ENCODE measurements around the gene CYTL1. TPM values are rescaled to one million over a fixed set of nuclear protein-coding genes. Genes with fewer than 3 reads are reported as not detected.
"Not testable (repeated sequence)": the region's sequence is repeated elsewhere in the genome, so short reads cannot be mapped to it uniquely, and the experiment has no call there.

The CYTL1 gene, protein sequence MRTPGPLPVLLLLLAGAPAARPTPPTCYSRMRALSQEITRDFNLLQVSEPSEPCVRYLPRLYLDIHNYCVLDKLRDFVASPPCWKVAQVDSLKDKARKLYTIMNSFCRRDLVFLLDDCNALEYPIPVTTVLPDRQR
- total RNA-seq: not detected

DNA sequence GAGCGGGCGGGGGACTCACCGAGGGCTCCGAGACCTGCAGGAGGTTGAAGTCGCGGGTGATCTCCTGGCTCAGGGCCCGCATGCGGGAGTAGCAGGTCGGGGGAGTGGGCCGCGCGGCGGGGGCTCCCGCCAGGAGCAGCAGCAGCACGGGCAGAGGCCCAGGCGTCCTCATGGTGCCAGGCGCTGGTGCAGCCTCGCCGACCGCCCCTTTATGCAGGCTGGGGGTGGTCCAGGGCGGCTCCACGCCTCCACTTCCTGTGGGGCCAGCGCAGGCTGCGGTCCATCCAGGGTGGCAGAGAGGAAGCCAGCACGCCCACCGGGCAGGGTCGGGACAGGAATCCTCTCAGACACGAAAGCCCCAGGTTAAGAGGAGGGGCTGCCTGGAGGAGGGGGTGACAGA lies at the start of gene CYTL1:
Gene CYTL1, minus strand, starts transcription at position 185 of the 400 bp plus-strand sequence. Its CDS starts 13 bp downstream, at position 172.
- Mint-ChIP-seq H3K9me3 (no peaks in the 10 kb centered on the region), H3K4me3 (no peak within 1 kb of the TSS), H3K27ac (peak within 1 kb of the TSS; percentile 64), H3K36me3 (no peaks in the 10 kb centered on the region), H3K4me1 (peaks cover 1% of the 10 kb centered on the region), H3K27me3 (peaks cover 24% of the 10 kb centered on the region)
- DNase-seq: peak; percentile 9

DNA sequence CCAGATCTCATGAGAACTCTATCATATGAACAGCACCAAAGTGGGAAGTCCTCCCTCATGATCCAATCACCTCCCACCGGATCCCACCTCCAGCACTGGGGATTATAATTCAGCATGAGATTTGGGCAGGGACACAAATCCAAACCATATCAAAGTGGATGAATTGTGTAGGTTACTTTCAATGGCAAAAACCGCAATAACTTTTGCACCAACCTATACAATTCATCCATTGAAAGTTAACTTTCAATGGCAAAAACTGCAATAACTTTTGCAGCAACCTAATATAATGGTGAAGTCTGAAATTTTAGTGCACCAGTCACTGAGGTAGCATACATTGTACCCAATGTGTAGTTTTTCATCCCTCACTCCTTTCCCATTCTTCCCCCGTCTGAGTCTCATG lies 48.6 kb upstream of the CYTL1 start:
- no peaks in the 10 kb centered on the region for H3K4me1 Mint-ChIP-seq
- no peak overlapping the region for H3K27ac Mint-ChIP-seq
- peaks cover 6% of the 10 kb centered on the region for H3K9me3 Mint-ChIP-seq
- no peak overlapping the region for H3K4me3 Mint-ChIP-seq
- DNase-seq: no peak
- no peaks in the 10 kb centered on the region for H3K36me3 Mint-ChIP-seq
- H3K27me3 Mint-ChIP-seq: no peaks in the 10 kb centered on the region

DNA sequence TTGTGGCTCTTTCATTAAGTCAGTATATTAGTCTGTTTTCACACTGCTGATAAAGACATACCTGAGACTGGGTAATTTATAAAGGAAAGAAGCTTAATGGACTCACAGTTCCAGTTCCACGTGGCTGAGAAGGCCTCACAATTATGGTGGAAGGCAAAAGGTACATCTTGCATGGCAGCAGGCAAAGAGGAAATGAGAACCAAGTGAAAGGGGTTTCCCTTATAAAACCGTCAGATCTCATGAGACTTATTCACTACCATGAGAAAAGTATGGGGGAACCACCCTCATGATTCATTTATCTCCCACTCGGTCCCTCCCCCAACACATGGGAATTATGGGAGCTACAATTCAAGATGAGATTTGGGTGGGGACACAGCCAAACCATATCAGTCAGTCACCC lies 47.7 kb upstream of the CYTL1 start:
- H3K27ac Mint-ChIP-seq, H3K27me3 Mint-ChIP-seq, H3K9me3 Mint-ChIP-seq, H3K4me1 Mint-ChIP-seq, H3K36me3 Mint-ChIP-seq, H3K4me3 Mint-ChIP-seq, DNase-seq: not testable (repeated sequence)

DNA sequence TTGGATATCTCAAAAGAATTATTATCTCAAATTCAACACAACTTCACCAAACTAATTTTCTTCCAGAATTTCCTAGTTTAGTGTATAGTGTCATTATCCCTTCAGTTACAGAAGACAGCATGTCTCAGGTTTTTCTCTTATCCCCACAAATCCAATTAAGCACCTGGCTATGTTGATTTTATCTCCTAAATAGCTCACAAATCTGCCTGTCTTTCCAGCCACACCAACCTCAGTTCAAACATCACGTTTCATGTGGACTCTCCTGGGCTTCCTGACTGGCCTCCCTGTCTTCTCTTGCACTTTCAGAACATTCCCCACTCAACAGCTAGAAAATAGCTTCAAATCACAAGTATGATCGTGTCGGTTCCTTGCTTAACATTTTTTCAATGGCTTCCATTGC lies 46.8 kb upstream of the CYTL1 start:
- Mint-ChIP-seq H3K9me3 (peaks cover 6% of the 10 kb centered on the region), H3K27ac (no peak overlapping the region), H3K4me1 (no peaks in the 10 kb centered on the region), H3K4me3 (no peak overlapping the region), H3K36me3 (no peaks in the 10 kb centered on the region), H3K27me3 (no peaks in the 10 kb centered on the region)
- DNase-seq: no peak

DNA sequence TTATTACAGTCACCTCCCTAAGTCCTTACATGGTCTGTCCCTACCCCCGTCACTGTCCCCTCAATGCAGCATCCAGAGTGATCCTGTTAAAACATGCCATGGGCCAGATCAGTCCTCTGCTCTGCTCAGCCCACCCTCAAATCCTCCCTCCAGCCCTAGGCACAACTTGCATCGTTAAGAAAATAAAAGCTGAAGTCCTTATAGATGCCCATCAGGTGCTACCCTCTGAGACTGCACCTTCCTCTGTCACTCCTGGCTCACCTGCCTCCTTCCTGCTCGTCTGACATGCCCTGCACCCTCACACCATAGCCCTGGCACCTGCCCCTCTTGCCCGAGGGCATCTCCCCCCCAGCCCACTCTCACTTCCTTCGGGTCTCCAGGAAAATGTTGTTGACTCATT lies 36.2 kb upstream of the CYTL1 start:
- H3K4me1 Mint-ChIP-seq: peaks cover 7% of the 10 kb centered on the region
- no peaks in the 10 kb centered on the region for H3K9me3 Mint-ChIP-seq
- H3K36me3 Mint-ChIP-seq: no peaks in the 10 kb centered on the region
- no peak overlapping the region for H3K27ac Mint-ChIP-seq
- H3K27me3 Mint-ChIP-seq: peaks cover 30% of the 10 kb centered on the region
- no peak for DNase-seq
- H3K4me3 Mint-ChIP-seq: no peak overlapping the region

DNA sequence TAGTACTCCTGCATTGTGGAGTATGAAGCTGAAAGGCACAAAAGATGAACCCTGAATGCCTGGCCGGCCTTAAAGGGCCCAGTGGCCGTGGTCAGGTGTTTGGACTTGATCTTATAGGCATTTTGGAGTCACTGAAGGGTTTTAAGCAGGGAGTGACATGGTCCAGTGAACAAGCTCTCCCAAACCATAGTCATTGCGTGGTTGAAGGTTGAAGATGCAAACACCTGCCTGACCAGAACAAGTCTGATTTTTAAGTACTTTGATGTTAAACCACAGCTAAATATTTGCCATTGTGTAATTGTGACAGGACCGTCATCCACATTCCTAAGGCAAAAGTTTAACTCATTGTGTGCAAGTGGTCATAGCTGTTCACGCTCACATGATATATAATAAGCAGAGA lies 35.3 kb upstream of the CYTL1 start:
- no peak overlapping the region for H3K27ac Mint-ChIP-seq
- peaks cover 36% of the 10 kb centered on the region for H3K27me3 Mint-ChIP-seq

DNA sequence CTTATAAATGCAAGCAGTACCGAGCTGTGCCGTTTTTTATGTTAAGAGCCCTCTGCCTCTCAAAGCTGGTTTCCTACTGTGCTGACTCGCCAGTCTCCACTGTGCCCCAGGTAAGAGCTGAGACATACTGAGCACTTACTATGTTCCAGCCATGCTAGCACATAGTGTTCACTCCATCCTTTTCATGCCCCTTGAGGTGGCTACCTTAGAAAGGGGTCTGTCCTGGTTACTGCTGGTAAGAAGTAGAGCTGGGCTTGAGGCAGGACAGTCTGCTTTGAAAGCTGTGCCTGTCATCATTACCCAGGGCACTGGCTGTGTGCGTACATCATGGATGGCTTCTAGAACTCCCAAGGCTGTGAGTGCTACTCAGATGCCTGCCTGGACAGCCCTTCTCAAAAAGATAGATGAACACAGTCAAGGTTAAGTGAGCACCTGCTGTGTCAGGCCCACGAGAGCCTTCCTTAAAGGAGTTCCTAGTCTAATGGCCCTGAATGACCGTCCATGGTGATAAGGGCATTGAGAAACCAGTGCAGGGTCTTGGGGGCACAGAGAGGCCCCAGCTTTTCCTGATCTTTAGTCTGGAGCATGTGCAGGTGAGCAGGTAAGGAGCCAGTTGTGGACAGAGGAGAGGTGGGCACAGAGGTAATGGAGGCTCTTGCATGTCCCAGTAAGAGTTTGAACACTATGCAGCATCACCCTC lies 33.6 kb upstream of the CYTL1 start:
- H3K9me3 Mint-ChIP-seq: no peaks in the 10 kb centered on the region
- no peak overlapping the region for H3K4me3 Mint-ChIP-seq
- no peaks in the 10 kb centered on the region for H3K36me3 Mint-ChIP-seq
- H3K4me1 Mint-ChIP-seq: peaks cover 8% of the 10 kb centered on the region
- DNase-seq: no peak
- H3K27ac Mint-ChIP-seq: no peak overlapping the region
- H3K27me3 Mint-ChIP-seq: peaks cover 43% of the 10 kb centered on the region

More for the DNA sequence above, 35.3 kb upstream of the CYTL1 start:
- no peak for DNase-seq
- no peaks in the 10 kb centered on the region for H3K36me3 Mint-ChIP-seq
- peaks cover 8% of the 10 kb centered on the region for H3K4me1 Mint-ChIP-seq
- no peaks in the 10 kb centered on the region for H3K9me3 Mint-ChIP-seq
- H3K4me3 Mint-ChIP-seq: no peak overlapping the region

DNA sequence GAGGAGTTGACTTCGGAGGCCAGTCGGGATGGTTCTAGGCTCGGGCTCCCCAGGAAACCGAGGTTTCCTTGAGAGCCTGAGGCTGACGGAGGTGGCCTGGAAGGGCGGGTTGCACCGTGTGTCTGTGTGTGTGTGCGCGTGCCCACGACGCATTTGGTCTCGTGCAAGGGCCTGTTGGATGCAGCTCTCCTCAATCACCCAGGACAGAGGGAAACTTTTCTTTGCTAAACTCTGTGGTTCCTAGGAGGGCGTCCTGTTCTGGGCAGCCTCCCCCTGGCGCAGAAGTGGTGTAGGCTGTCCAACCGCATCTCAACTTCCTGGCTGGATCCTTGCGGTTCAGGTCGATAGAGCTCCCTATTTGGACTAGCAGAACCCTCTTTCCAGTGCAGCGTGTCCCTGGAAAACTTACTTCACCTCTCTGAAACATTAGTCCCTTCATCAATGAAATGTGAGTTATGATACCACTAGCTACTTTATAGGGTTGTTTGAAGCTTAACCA lies 33.0 kb upstream of the CYTL1 start:
- DNase-seq: no peak
- Mint-ChIP-seq H3K36me3 (no peaks in the 10 kb centered on the region), H3K4me1 (peaks cover 8% of the 10 kb centered on the region), H3K4me3 (peak overlapping the region; percentile 32), H3K27me3 (peaks cover 45% of the 10 kb centered on the region), H3K9me3 (no peaks in the 10 kb centered on the region), H3K27ac (no peak overlapping the region)

DNA sequence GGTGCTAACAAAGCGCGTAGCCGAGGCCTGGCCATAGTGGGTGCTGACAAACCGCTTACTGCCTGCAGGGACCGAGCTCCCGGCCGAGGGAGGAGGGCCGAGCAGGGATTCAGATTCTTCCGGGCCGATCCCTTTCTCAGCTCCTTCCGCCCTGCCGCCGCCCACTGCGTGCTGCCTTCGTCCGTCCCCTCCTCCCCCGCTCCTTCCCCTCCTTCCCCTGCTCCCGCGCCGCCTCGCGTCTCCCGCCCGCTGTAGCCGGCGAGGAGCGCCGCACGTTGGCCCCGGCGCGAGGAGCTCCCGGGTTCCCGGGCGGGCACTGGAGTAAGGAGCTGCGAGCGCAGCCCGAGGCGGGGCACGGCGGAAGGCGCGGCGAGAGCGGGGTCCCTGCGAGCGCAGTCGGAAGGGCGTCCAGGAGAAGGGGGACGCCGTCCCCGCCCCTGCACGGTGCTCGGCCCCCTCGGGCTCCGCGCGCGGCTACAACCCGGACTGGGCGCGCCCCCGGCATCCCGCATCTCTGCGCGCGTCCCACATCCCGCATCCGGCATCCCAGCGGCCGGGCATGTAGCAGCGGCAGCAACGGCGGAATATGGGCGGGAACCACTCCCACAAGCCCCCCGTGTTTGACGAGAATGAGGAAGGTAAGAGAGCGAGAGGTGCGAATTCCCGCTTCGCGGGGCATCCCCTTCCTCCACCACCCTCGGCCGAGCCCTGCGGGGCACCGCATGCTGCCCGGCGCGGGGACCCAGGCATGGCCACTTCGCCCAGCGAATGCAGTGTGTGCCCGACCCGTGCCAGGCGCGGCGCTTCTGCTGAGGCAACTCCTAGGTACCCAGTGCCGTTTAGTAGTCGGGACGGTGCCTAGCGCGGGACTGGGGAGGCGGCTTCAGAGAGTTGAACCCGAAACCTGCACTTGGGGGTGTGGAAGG lies 32.3 kb upstream of the CYTL1 start, which contains the start of gene STK32B:
Gene STK32B, plus strand, starts transcription at position 203 of the 926 bp plus-strand sequence.
- no peaks in the 10 kb centered on the region for H3K9me3 Mint-ChIP-seq
- no peaks in the 10 kb centered on the region for H3K36me3 Mint-ChIP-seq
- peak; percentile 14 for DNase-seq
- peak within 1 kb of the TSS; percentile 67 for H3K4me3 Mint-ChIP-seq
- H3K27me3 Mint-ChIP-seq: peaks cover 51% of the 10 kb centered on the region
- H3K27ac Mint-ChIP-seq: no peak within 1 kb of the TSS
- H3K4me1 Mint-ChIP-seq: peaks cover 8% of the 10 kb centered on the region

DNA sequence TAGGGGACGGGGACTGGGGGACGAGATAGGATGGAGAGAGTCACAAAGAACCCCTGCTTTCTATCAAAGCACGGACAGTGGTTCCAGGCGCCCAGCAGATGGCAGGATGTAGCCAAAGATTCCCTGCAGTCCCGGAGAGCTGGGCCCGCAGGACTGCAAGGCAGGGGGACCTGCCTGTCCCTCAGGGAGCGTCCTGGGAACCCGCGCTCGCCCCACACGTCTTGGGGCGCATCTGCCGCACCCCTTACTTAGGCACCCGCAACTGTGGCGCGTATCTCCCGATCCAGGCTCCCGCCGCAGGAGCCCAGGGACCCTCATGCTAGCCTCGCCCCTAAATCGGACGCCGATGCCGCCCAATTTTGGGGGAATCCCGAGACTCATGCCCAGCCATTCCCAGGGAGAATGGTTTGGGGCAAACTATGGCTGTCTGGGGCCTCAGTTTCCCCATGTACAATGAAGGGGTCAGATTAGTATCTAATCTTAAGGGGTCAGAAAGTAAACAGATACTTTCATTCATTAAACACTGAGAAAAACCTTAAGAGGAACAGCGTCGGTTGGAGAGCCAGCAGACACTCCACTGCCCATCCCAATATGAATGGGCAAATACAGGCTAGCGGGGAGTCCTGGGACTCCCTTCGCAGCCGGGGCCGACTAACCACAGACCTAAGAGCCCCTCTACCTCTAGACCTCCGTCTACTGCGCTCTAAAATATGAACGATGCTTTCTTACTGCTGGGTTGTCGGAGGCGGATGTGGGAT lies 31.4 kb upstream of the CYTL1 start:
- H3K36me3 Mint-ChIP-seq: no peaks in the 10 kb centered on the region

DNA sequence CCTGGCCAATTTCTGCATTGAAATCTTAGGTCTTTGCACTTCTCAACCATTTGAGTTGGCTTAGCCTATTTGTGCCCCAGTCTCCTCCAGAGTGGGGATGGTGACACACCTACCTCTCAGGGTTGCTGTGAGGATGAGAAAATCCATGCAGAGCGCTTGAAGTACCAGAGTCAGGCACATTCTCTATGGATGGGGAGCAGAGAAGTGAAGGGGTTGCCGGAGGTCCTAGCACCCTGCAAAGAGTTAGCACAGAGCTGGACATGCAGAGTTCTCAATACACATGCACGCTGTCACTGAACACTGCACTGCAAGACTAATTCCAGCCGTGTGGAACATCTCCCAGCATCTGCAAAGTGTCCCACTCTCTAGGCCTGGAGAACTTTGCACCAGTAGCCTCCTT lies 29.5 kb upstream of the CYTL1 start:
- Mint-ChIP-seq H3K36me3 (no peaks in the 10 kb centered on the region), H3K9me3 (no peaks in the 10 kb centered on the region), H3K27ac (no peak overlapping the region), H3K4me1 (peaks cover 8% of the 10 kb centered on the region), H3K27me3 (peaks cover 73% of the 10 kb centered on the region), H3K4me3 (no peak overlapping the region)
- no peak for DNase-seq

More for the DNA sequence above, 31.4 kb upstream of the CYTL1 start:
- H3K9me3 Mint-ChIP-seq: no peaks in the 10 kb centered on the region
- H3K4me3 Mint-ChIP-seq: peak overlapping the region; percentile 67
- H3K4me1 Mint-ChIP-seq: peaks cover 8% of the 10 kb centered on the region
- no peak overlapping the region for H3K27ac Mint-ChIP-seq
- peak; percentile 46 for DNase-seq
- peaks cover 56% of the 10 kb centered on the region for H3K27me3 Mint-ChIP-seq

DNA sequence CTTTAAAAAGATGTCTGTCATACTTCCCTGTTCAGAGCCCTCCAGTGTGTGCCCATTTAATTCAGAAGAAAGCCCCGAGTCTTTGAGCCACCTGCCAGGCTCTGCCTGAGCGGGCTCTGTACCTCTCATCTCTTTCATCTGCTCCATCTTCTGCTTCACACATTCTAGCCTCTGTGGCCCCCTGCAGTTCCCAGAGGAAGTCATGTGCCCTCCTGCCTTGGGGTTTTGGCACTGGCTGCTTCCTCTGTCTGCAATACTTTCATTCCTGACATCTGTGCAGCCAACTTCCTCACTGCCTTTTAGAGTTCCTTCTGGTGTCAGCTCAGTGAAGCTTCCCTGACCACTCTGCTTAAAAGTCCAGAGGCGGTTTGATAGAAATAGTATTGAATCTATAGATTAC lies 25.8 kb upstream of the CYTL1 start:
- Mint-ChIP-seq H3K4me1 (no peaks in the 10 kb centered on the region), H3K36me3 (no peaks in the 10 kb centered on the region), H3K27ac (no peak overlapping the region), H3K4me3 (no peak overlapping the region), H3K9me3 (no peaks in the 10 kb centered on the region), H3K27me3 (peaks cover 48% of the 10 kb centered on the region)
- DNase-seq: no peak

DNA sequence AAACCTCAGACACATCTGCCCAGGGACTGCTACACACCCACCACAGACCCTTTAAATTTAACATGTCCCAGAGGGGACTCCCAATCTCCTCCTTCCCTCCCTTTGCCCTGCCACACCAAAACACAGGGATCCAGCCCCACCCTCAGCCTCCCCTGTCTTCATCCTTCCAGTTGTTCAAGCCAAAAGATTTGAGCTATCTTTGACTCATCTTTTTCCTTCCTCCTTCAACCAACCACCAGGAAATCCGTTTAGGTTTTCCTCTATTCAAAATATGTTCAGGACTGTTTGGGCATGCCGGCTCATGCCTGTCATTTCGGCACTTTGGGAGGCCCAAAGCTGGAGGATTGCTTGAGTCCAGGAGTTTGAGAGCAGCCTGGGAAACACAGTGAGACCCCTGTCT lies 25.1 kb upstream of the CYTL1 start:
- H3K27ac Mint-ChIP-seq: no peak overlapping the region
- H3K36me3 Mint-ChIP-seq: no peaks in the 10 kb centered on the region
- H3K4me1 Mint-ChIP-seq: no peaks in the 10 kb centered on the region
- peaks cover 43% of the 10 kb centered on the region for H3K27me3 Mint-ChIP-seq
- DNase-seq: no peak
- no peak overlapping the region for H3K4me3 Mint-ChIP-seq
- no peaks in the 10 kb centered on the region for H3K9me3 Mint-ChIP-seq

DNA sequence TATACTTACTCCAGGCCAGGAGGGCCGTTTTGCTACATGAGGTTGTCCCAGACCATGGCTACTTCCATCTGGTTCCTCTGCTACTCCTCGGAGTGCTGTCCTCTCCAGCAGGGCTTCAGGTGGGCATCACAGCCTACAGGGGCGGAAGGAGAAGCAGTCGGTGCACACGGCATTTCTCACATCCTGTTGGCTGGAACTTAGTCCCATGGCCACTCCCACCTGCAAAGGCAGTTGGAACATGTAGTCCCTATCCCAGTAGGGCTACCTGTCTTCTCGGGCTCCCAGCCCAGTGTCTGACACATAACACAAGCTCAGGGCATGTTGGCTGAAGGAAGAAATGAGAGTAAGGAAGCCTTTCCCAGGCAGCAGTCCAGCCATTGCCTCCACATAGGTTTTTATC lies 24.3 kb upstream of the CYTL1 start:
- Mint-ChIP-seq H3K9me3 (no peaks in the 10 kb centered on the region), H3K27ac (no peak overlapping the region), H3K4me1 (no peaks in the 10 kb centered on the region), H3K27me3 (peaks cover 39% of the 10 kb centered on the region), H3K36me3 (no peaks in the 10 kb centered on the region), H3K4me3 (no peak overlapping the region)
- no peak for DNase-seq
